ENCODE results near the gene PXN.

Gene PXN

DNA sequence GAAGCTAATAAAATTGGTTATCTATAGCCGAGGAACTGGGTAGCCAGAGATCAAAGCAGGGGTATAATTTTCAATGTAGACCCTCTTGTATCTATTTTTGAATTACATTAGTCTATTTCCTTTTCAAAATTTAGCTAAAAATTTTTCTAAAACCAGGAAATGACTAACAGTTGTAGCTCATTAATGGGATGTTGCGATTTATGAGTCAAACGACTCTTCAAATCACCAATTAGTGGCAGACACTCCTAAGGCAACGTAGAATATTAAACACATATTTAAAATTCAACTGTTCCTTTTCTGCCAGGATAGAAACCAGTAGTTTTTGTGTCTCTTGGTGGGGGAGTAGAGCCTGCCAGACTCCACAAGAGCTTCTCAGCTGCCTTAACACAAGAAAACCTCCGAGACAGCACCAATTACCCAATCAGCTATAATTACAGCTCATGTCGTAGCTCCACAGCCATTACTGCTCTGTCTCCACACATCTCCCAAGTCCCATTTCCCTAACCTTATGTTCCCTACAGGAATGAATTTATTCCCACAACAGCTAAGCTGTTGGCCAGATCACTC, 97.9 kb downstream of the PXN start:
- H3K9me3 ChIP-seq = no peaks in the 10 kb centered on the region
- no peaks in the 10 kb centered on the region for H3K4me1 ChIP-seq
- DNase-seq = no peak
- no peak overlapping the region for H3K27ac ChIP-seq
- H3K4me3 ChIP-seq = no peak overlapping the region
- H3K27me3 ChIP-seq = no peaks in the 10 kb centered on the region
- intact Hi-C loops (cut with DNase I; ENCODE audit: low total_unique reads) = no loop called here
- peaks cover 77 to 98% (median 83%) of the 10 kb centered on the region in 3 donors for H3K36me3 ChIP-seq
- TF ChIP-seq, protein P1, sequence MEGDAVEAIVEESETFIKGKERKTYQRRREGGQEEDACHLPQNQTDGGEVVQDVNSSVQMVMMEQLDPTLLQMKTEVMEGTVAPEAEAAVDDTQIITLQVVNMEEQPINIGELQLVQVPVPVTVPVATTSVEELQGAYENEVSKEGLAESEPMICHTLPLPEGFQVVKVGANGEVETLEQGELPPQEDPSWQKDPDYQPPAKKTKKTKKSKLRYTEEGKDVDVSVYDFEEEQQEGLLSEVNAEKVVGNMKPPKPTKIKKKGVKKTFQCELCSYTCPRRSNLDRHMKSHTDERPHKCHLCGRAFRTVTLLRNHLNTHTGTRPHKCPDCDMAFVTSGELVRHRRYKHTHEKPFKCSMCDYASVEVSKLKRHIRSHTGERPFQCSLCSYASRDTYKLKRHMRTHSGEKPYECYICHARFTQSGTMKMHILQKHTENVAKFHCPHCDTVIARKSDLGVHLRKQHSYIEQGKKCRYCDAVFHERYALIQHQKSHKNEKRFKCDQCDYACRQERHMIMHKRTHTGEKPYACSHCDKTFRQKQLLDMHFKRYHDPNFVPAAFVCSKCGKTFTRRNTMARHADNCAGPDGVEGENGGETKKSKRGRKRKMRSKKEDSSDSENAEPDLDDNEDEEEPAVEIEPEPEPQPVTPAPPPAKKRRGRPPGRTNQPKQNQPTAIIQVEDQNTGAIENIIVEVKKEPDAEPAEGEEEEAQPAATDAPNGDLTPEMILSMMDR (IDR thresholded peaks at IDR 0.05) = no peak

DNA sequence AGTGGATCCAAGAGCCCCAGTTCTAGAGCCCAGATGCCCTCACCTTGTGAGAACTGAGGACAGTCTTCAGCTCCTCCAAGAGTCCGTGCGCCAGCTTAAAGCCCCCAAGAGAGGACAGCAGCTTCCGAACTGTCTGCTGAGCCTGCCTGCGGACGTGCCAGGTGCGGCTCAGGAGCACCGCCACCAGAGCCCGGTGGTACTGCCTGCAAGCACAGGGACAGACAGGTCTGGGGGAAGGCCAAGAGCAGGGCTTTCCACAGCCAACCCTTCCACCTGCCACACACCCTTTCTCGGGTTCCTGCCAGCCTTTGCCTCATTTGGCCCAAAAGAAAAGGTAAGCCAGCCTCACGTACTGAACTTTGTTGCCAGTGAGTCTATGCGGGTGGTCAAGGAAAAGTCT, 101.2 kb downstream of the PXN start:
- no peaks in the 10 kb centered on the region for H3K27me3 ChIP-seq
- TF ChIP-seq, protein P1 (IDR thresholded peaks at IDR 0.05) = no peak
- peaks cover 77 to 98% (median 88%) of the 10 kb centered on the region in 3 donors for H3K36me3 ChIP-seq
- H3K4me1 ChIP-seq = no peaks in the 10 kb centered on the region
- intact Hi-C loops (cut with DNase I; ENCODE audit: low total_unique reads) = no loop called here
- DNase-seq = no peak
- H3K4me3 ChIP-seq = no peak overlapping the region
- no peak overlapping the region for H3K27ac ChIP-seq
- no peaks in the 10 kb centered on the region for H3K9me3 ChIP-seq

GRCh38 chr12:120162763-120163162, 102.8 kb downstream of the PXN start:
- H3K27ac ChIP-seq = no peak overlapping the region
- TF ChIP-seq, protein P1 (IDR thresholded peaks at IDR 0.05) = no peak
- intact Hi-C loops (cut with DNase I; ENCODE audit: low total_unique reads) = no loop called here
- H3K9me3 ChIP-seq = no peaks in the 10 kb centered on the region
- H3K36me3 ChIP-seq = peaks cover 77 to 98% (median 90%) of the 10 kb centered on the region in 3 donors
- no peaks in the 10 kb centered on the region for H3K27me3 ChIP-seq
- H3K4me1 ChIP-seq = no peaks in the 10 kb centered on the region
- no peak overlapping the region for H3K4me3 ChIP-seq
- DNase-seq = no peak

GRCh38 chr12:120161852-120162251, 103.7 kb downstream of the PXN start:
- TF ChIP-seq, protein P1 (IDR thresholded peaks at IDR 0.05) = no peak

More at GRCh38 chr12:120161852-120162251, 103.7 kb downstream of the PXN start:
- H3K27me3 ChIP-seq = no peaks in the 10 kb centered on the region
- H3K4me1 ChIP-seq = no peaks in the 10 kb centered on the region
- H3K9me3 ChIP-seq = no peaks in the 10 kb centered on the region
- H3K36me3 ChIP-seq = peaks cover 75 to 98% (median 92%) of the 10 kb centered on the region in 3 donors
- H3K27ac ChIP-seq = no peak overlapping the region
- intact Hi-C loops (cut with DNase I; ENCODE audit: low total_unique reads) = no loop called here
- H3K4me3 ChIP-seq = no peak overlapping the region
- DNase-seq = no peak

Measured in tibial artery (tissue), 4 donors.